CD14-positive monocyte (primary cell): ENCODE data around the gene SLC6A5. TPM values are rescaled to one million over a fixed set of nuclear protein-coding genes. Genes with fewer than 3 reads are reported as not detected.
"Not testable (repeated sequence)": the region's sequence is repeated elsewhere in the genome, so short reads cannot be mapped to it uniquely, and the experiment has no call there.

Experiments
- DNase-seq, 3 donors: peaks; one replicate each; pipeline ENCODE4 v3.0.0-alpha.2; 2011 to 2022
- H2AFZ ChIP-seq: 2 replicates; pipeline ENCODE4 v1.6.0; 2012; ENCODE audit warnings: mild to moderate bottlenecking, low read depth, low read length, inconsistent platforms; ENCODE audit not compliant: insufficient read depth, poor library complexity, severe bottlenecking
- H3K27ac ChIP-seq, 2 donors: 1 replicate in 1 of 2; 2 replicates in 1 of 2; pipeline ENCODE4 v1.5.1; 2012 to 2013; ENCODE audit warnings: low read length in 2 of 2, control low read depth in 1 of 2, inconsistent platforms in 1 of 2, low read depth in 1 of 2, mild to moderate bottlenecking in 1 of 2
- H3K27me3 ChIP-seq, 2 donors: one replicate each; pipeline versions ENCODE4 v1.6.0 to v1.6.1; 2011 to 2013; ENCODE audit warnings: low read length in 2 of 2; ENCODE audit not compliant: control insufficient read depth in 2 of 2, insufficient read depth in 2 of 2
- H3K36me3 ChIP-seq, 2 donors: replicated peaks in 1 of 2; 1 replicate in 1 of 2; 2 replicates in 1 of 2; pipeline versions ENCODE4 v1.5.1 to v1.6.1; 2012 to 2013; ENCODE audit warnings: low read length in 2 of 2, control low read depth in 1 of 2, inconsistent platforms in 1 of 2, mild to moderate bottlenecking in 1 of 2; ENCODE audit not compliant: insufficient read depth in 2 of 2, control insufficient read depth in 1 of 2
- H3K4me1 ChIP-seq, 2 donors: 1 replicate in 1 of 2; 2 replicates in 1 of 2; pipeline versions ENCODE4 v1.5.1 to v1.6.1; 2012 to 2013; ENCODE audit warnings: low read length in 2 of 2, control low read depth in 1 of 2, inconsistent platforms in 1 of 2, mild to moderate bottlenecking in 1 of 2, moderate library complexity in 1 of 2; ENCODE audit not compliant: insufficient read depth in 2 of 2, control insufficient read depth in 1 of 2
- H3K4me2 ChIP-seq: replicated peaks from 2 replicates; pipeline ENCODE3; 2012; ENCODE audit warnings: low read length, moderate library complexity, mild to moderate bottlenecking; ENCODE audit not compliant: poor library complexity, severe bottlenecking; ENCODE audit errors: extremely low read depth
- H3K4me3 ChIP-seq, 3 experiments: fragments of 200-600 bp in 1 of 3; sonication (generic) in 1 of 3; replicated peaks in 1 of 3; 1 replicate in 2 of 3; 2 replicates in 1 of 3; pipeline ENCODE4 v1.5.1; 2011 to 2013; ENCODE audit warnings: low read length in 3 of 3, mild to moderate bottlenecking in 3 of 3, control low read depth in 2 of 3, low read depth in 2 of 3, inconsistent platforms in 1 of 3, moderate library complexity in 1 of 3
- H3K79me2 ChIP-seq: 2 replicates; pipeline ENCODE4 v1.6.0; 2012; ENCODE audit warnings: mild to moderate bottlenecking, control low read depth, inconsistent platforms, low read length, moderate library complexity; ENCODE audit not compliant: insufficient read depth
- H3K9ac ChIP-seq: 2 replicates; pipeline ENCODE4 v1.6.0; 2017; ENCODE audit warnings: low read length, mild to moderate bottlenecking; ENCODE audit not compliant: insufficient read depth, poor library complexity, severe bottlenecking
- H3K9me3 ChIP-seq, 2 donors: replicated peaks in 1 of 2; 1 replicate in 1 of 2; 2 replicates in 1 of 2; pipeline versions ENCODE4 v1.5.1 to v1.6.1; 2012 to 2013; ENCODE audit warnings: low read length in 2 of 2, control low read depth in 1 of 2; ENCODE audit not compliant: control insufficient read depth in 1 of 2, insufficient read depth in 1 of 2
- H4K20me1 ChIP-seq: 2 replicates; pipeline ENCODE4 v1.6.0; 2012; ENCODE audit warnings: mild to moderate bottlenecking, low read length, control low read depth, moderate library complexity; ENCODE audit not compliant: insufficient read depth
- H3K27ac Mint-ChIP-seq, 7 donors: one replicate each; pipeline ENCODE4 v1.8.0; 2020; ENCODE audit warnings: mild to moderate bottlenecking in 7 of 7, mixed read lengths in 7 of 7, moderate library complexity in 6 of 7, inconsistent platforms in 2 of 7
- H3K27me3 Mint-ChIP-seq, 3 donors: one replicate each; pipeline ENCODE4 v1.8.0; 2021 to 2022; ENCODE audit warnings: low read depth in 3 of 3, mild to moderate bottlenecking in 3 of 3, mixed read lengths in 3 of 3, moderate library complexity in 3 of 3, inconsistent platforms in 1 of 3
- H3K36me3 Mint-ChIP-seq, 2 donors: one replicate each; pipeline ENCODE4 v1.8.0; 2020; ENCODE audit warnings: mixed read lengths in 2 of 2, inconsistent platforms in 1 of 2, mild to moderate bottlenecking in 1 of 2
- H3K4me1 Mint-ChIP-seq: one replicate; pipeline ENCODE4 v1.8.0; 2020; ENCODE audit warnings: mild to moderate bottlenecking, mixed read lengths
- H3K4me3 Mint-ChIP-seq, 2 donors: one replicate each; pipeline ENCODE4 v1.8.0; 2020; ENCODE audit warnings: mild to moderate bottlenecking in 2 of 2, mixed read lengths in 2 of 2, moderate library complexity in 1 of 2
- H3K9me3 Mint-ChIP-seq, 7 donors: one replicate each; pipeline ENCODE4 v1.8.0; 2020 to 2022; ENCODE audit warnings: mixed read lengths in 7 of 7, mild to moderate bottlenecking in 6 of 7, moderate library complexity in 6 of 7, inconsistent platforms in 2 of 7
- CTCF ChIP-seq: fragments of 200-600 bp; IDR thresholded peaks from one replicate; pipeline ENCODE4 v1.8.0; 2022; ENCODE audit warnings: antibody characterized with exemption, mild to moderate bottlenecking
- WGBS: methylation state at CpG from one replicate; pipeline ENCODE4 v1.1.5; 2013; ENCODE audit warnings: missing lambda C conversion rate; ENCODE audit not compliant: insufficient coverage; 5-methylcytosine and 5-hydroxymethylcytosine counted together
- intact Hi-C, 2 donors: fragments of 100-400 bp; cut with micrococcal nuclease; formaldehyde crosslinking; loops; one replicate each; pipeline versions ENCODE4 v1.15.0 to v1.15.1; 2023
- polyA plus RNA-seq, 3 donors: library from polyadenylated mRNA; depleted of rRNA in 1 of 3; unstranded in 2 of 3; stranded (reverse) in 1 of 3; fragments of 300-500 nt in 2 of 3; fragments of >200 nt in 1 of 3; fragmentation: Illumina TruSeq in 2 of 3; gene quantifications; 1 replicate in 2 of 3; 2 replicates in 1 of 3; pipeline ENCODE4 v1.2.3, GENCODE V29; 2012 to 2021

SLC6A5 gene
- polyA plus RNA-seq, 3 donors, result not detected

- Histone ChIP-seq H3K27ac (no peak overlapping the region), H3K9me3 (no peaks in the 10 kb centered on the region), H3K4me1 (no peaks in the 10 kb centered on the region), H3K4me2 (no peak overlapping the region), H3K4me3 (no peak overlapping the region), H3K27me3 (no peaks in the 10 kb centered on the region), H3K36me3 (no peaks in the 10 kb centered on the region), H2AFZ (no peak overlapping the region), H3K79me2 (no peaks in the 10 kb centered on the region), H4K20me1 (no peaks in the 10 kb centered on the region), H3K9ac (no peak overlapping the region)
- intact Hi-C loops, result no loop called here
- Mint-ChIP-seq H3K4me3 (no peak overlapping the region), H3K27me3 (peaks cover 2 to 7% (median 5%) of the 10 kb centered on the region in 3 donors), H3K4me1 (no peaks in the 10 kb centered on the region), H3K36me3 (no peaks in the 10 kb centered on the region), H3K9me3 (peaks cover 0 to 12% (median 3%) of the 10 kb centered on the region in 7 donors), H3K27ac (no peak overlapping the region)
- no peak for DNase-seq
- 100% methylated on average over 3 of the region's 5 CpGs for WGBS
- no peak for TF ChIP-seq CTCF
Measured at GRCh38 chr11:20566591-20567434, 32.6 kb upstream of the SLC6A5 start.

GRCh38 chr11:20579725-20580124 is 19.7 kb upstream of the SLC6A5 start:
- H3K79me2 ChIP-seq, H3K27me3 ChIP-seq, H3K4me1 ChIP-seq, H3K9me3 Mint-ChIP-seq, H2AFZ ChIP-seq, H3K4me1 Mint-ChIP-seq, H3K9me3 ChIP-seq, intact Hi-C loops, H3K27ac Mint-ChIP-seq, H3K27ac ChIP-seq, H3K4me3 ChIP-seq, H3K4me3 Mint-ChIP-seq, H3K4me2 ChIP-seq, H3K36me3 Mint-ChIP-seq, H3K9ac ChIP-seq, DNase-seq, H3K27me3 Mint-ChIP-seq, H4K20me1 ChIP-seq, H3K36me3 ChIP-seq: not testable (repeated sequence)
- WGBS, result 60% methylated on average over 1 of the region's 4 CpGs
